Measurements from ENCODE around the gene RALGAPA1.

The RALGAPA1 gene

DNA sequence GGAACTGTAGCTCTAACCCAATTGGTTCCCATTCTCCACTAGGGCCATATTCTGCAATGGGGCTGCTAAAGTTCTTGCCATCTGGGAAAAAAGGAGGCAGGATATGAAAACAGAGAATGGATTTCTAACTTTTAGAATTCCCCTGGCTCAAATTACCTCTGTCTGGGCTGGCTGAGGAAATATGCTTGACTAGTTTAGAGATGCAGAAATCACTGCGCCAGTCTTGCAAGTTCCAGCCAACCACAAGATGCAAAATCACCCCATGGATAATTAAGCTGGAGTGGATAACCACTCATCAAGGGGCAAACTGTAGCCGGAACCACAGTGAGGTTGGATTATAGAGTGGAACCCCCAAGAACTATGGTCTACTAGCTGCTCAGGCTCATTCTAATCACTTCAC is 126.3 kb downstream of the RALGAPA1 start:
- H3K4me3 ChIP-seq (ENCODE audit: low read length) = no peak overlapping the region
- no peak for DNase-seq (ENCODE audit: low read depth)
- TF ChIP-seq, protein P1, sequence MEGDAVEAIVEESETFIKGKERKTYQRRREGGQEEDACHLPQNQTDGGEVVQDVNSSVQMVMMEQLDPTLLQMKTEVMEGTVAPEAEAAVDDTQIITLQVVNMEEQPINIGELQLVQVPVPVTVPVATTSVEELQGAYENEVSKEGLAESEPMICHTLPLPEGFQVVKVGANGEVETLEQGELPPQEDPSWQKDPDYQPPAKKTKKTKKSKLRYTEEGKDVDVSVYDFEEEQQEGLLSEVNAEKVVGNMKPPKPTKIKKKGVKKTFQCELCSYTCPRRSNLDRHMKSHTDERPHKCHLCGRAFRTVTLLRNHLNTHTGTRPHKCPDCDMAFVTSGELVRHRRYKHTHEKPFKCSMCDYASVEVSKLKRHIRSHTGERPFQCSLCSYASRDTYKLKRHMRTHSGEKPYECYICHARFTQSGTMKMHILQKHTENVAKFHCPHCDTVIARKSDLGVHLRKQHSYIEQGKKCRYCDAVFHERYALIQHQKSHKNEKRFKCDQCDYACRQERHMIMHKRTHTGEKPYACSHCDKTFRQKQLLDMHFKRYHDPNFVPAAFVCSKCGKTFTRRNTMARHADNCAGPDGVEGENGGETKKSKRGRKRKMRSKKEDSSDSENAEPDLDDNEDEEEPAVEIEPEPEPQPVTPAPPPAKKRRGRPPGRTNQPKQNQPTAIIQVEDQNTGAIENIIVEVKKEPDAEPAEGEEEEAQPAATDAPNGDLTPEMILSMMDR (conservative IDR thresholded peaks at IDR 0.05; ENCODE audit: low read depth, low read length) = no peak

DNA sequence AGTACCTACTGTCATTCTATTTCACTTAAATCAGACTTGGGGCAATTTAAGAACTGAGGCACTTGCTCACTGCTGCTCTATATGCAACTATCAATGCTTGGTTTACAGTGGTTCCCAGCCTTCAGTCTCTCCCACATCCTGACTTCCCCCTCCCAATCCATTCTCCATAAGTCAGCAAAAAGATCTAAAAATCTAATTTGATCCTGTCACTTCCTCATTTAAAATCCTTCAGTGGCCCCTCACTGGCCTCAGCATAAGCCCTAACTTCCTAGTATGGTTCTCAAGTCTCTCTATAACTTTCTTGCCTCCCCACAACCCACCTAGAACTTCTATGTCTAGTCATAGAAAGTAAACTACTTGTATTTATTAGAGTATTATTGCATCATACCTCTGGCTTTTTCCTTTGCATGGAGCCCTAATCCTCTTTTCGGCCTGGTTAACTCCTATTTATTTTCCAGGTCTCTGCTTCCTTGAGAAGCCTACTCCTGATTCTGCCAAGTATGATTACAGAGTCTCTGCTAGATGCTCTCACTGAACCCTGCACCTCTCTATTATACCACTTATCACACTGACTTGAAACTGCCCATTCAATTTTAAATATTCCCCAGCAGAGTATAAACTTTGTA is 130.6 kb downstream of the RALGAPA1 start:
- TF ChIP-seq, protein P1 (conservative IDR thresholded peaks at IDR 0.05; ENCODE audit: low read depth, low read length) = no peak
- DNase-seq (ENCODE audit: low read depth) = peak; percentile 61
- H3K4me3 ChIP-seq (ENCODE audit: low read length) = no peak overlapping the region

DNA sequence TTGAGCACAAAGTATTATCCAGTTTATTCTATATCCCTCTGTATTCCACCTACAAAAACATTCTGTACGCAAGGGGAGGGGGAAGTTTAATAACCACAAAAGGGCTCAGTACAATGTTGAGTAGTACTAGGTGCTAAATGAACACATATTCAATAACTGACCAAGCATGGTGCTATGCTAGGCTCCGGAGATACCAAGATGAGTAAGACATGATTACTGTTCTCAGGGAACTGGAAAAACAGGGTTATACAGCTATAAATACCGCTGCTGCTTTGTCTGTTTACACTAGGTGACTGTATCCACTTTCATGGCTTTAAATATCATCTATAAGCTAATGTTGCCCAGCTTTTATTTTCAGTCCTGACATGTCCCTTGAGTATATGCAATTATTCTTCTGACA is 139.3 kb downstream of the RALGAPA1 start:
- TF ChIP-seq, protein P1 (conservative IDR thresholded peaks at IDR 0.05; ENCODE audit: low read depth, low read length) = no peak
- DNase-seq (ENCODE audit: low read depth) = no peak

DNA sequence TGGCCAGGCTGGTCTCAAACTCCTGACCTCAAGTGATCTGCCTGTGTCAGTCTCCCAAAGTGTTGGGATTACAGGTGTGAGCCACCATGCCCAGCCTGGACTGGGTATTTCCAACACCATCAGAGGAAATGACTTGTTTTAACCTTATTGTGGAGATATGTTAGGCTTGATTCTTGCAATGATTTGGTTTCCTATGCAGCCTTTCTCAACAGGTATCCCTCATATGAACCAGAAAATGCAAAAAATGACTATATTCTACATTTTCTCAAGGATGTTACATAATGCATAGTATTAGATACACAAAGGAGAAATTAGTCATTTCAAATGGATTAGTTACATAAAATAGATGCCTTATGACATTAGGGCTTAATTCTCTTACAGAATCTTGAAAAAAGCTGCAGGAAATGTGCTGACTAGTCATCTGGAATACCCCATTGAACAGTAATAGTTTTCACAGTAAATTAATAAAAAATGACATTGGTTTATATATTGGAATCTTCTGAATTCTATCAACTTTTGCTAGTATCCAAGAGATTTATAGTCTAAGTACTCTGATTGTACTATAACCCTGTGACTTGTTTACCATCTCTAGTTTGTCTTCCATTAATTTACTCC is 142.6 kb downstream of the RALGAPA1 start:
- DNase-seq (ENCODE audit: low read depth) = no peak
- no peak overlapping the region for H3K4me3 ChIP-seq (ENCODE audit: low read length)
- TF ChIP-seq, protein P1 (conservative IDR thresholded peaks at IDR 0.05; ENCODE audit: low read depth, low read length) = no peak

More for the DNA sequence above, 139.3 kb downstream of the RALGAPA1 start:
- no peak overlapping the region for H3K4me3 ChIP-seq (ENCODE audit: low read length)

DNA sequence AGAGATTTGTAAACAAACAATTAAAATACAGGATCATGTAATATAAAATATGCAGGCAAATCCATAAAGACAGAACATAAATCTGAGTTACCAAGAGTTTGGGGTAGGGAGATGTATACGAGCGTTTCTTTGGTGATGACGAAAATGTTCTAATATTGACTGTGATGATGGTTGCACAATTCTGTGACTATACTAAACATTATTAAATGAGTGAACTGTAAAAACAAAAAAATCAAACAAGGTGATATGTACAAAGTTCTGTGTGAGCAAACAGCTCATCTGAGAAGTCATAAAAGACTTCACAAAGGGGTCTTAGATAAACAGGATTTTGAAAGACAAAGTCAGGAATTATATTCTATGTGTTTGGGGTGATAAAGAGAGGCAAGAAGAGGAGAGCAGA is 147.2 kb downstream of the RALGAPA1 start:
- DNase-seq (ENCODE audit: low read depth) = no peak
- H3K4me3 ChIP-seq (ENCODE audit: low read length) = no peak overlapping the region
- TF ChIP-seq, protein P1 (conservative IDR thresholded peaks at IDR 0.05; ENCODE audit: low read depth, low read length) = no peak

DNA sequence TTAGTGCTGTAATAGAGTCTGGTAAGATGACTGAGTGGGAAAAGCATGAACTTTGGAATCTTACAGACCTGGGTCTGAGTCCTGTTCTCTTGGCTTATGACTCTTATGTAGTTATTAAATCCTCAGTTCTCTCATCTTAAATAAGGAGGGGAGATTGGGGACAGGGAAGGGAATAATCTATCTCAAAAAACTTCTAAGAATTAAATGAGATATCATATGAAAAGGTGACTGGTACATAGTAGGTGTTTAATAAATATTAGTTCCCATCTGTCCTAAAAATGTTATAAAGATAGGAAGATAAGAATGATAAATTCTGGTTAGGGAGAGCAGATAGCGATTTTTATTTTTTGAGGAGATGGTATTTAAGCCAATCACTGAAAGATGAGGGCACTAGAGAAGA is 156.1 kb downstream of the RALGAPA1 start:
- H3K4me3 ChIP-seq (ENCODE audit: low read length) = no peak overlapping the region
- TF ChIP-seq, protein P1 (conservative IDR thresholded peaks at IDR 0.05; ENCODE audit: low read depth, low read length) = no peak
- no peak for DNase-seq (ENCODE audit: low read depth)

DNA sequence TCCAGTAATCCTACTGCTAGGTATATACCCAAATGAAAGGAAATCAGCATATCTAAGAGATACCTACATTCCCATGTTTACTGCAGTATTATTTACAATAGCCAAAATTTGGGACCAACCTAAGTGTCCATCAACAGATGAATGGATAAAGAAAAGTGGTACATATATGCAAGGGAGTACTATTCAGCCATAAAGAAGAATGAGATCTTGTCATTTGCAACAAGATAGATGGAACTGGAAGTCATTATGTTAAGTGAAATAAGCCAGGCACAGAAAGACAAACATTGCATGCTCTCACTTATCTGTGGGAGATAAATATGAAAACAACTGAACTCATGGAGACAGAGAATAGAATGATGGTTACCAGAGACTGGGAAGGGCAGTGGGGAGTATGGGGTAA is 165.6 kb downstream of the RALGAPA1 start:
- no peak overlapping the region for H3K4me3 ChIP-seq (ENCODE audit: low read length)
- TF ChIP-seq, protein P1 (conservative IDR thresholded peaks at IDR 0.05; ENCODE audit: low read depth, low read length) = no peak
- DNase-seq (ENCODE audit: low read depth) = no peak

Data from retinal pigment epithelial cell (primary cell).